PC-9 (cell line): ENCODE measurements around the gene IRAK2. TPM values are rescaled to one million over a fixed set of nuclear protein-coding genes. Genes with fewer than 3 reads are reported as not detected.

ENCODE experiments used
- BruUV-seq: library from RNA; stranded (reverse); fragments of 400-500 nt; replicated peaks from 2 replicates; lab custom pipeline; 2021; lab: Mats Ljungman, UMichigan
- CTCF ChIA-PET: fragments of 300-600 bp; sonication (Branson Sonifier 250); formaldehyde crosslinking; loops from one replicate; lab custom pipeline; 2022; ENCODE audit warnings: antibody characterized with exemption; lab: Charles Lee
- POLR2A ChIA-PET: fragments of 300-600 bp; sonication (Branson Sonifier 250); formaldehyde crosslinking; loops from one replicate; lab custom pipeline; 2022; ENCODE audit warnings: antibody characterized with exemption; ENCODE audit not compliant: unreplicated experiment; lab: Charles Lee
- DNase-seq, 2 experiments: peaks; one replicate each; pipeline versions ENCODE4 v3.0.0 to v3.0.0-alpha.2; 2015 to 2022; ENCODE audit warnings: mixed read lengths in 1 of 2
- H2AFZ ChIP-seq: fragments of 200-600 bp; sonication (generic); 2 replicates; pipeline ENCODE4 v1.8.1; 2017; ENCODE audit warnings: antibody characterized with exemption
- H3F3A ChIP-seq: fragments of 200-600 bp; sonication (generic); 2 replicates; pipeline ENCODE4 v1.8.1; 2017; ENCODE audit warnings: antibody characterized with exemption, mild to moderate bottlenecking, low read depth; ENCODE audit not compliant: insufficient read depth
- H3K27ac ChIP-seq: fragments of 200-600 bp; sonication (generic); 2 replicates; pipeline ENCODE4 v1.6.1; 2016; ENCODE audit warnings: mixed run types
- H3K27me3 ChIP-seq: fragments of 200-600 bp; sonication (generic); 2 replicates; pipeline ENCODE4 v1.6.1; 2016; ENCODE audit warnings: low read depth, mixed run types; ENCODE audit not compliant: insufficient read depth
- H3K36me3 ChIP-seq: fragments of 200-600 bp; sonication (generic); 2 replicates; pipeline ENCODE4 v1.6.1; 2016; ENCODE audit warnings: low read depth, mixed run types
- H3K4me1 ChIP-seq: fragments of 200-600 bp; sonication (generic); replicated peaks from 2 replicates; pipeline ENCODE4 v1.6.1; 2016; ENCODE audit warnings: mixed run types; ENCODE audit not compliant: insufficient read depth
- H3K4me2 ChIP-seq: fragments of 200-600 bp; sonication (generic); 2 replicates; pipeline ENCODE4 v1.6.1; 2017; ENCODE audit warnings: mixed run types
- H3K4me3 ChIP-seq: fragments of 200-600 bp; sonication (generic); 2 replicates; pipeline ENCODE4 v1.6.1; 2016; ENCODE audit warnings: mixed run types
- H3K79me2 ChIP-seq: fragments of 200-600 bp; sonication (generic); 2 replicates; pipeline ENCODE4 v1.6.1; 2017; ENCODE audit warnings: low read depth, mixed run types
- H3K9me2 ChIP-seq: fragments of 200-600 bp; sonication (generic); 2 replicates; pipeline ENCODE4 v1.8.1; 2017; ENCODE audit warnings: mild to moderate bottlenecking; ENCODE audit not compliant: insufficient read depth
- H3K9me3 ChIP-seq: fragments of 200-600 bp; sonication (generic); 2 replicates; pipeline ENCODE4 v1.8.1; 2016; ENCODE audit warnings: low read depth; ENCODE audit not compliant: insufficient read depth
- H4K20me1 ChIP-seq: fragments of 200-600 bp; sonication (generic); 2 replicates; pipeline ENCODE4 v1.8.1; 2017; ENCODE audit not compliant: insufficient read depth
- CTCF ChIP-seq: fragments of 200-600 bp; sonication (generic); conservative IDR thresholded peaks from 2 replicates; pipeline ENCODE4 v1.6.1; 2017; ENCODE audit warnings: mixed run types, antibody characterized with exemption, mild to moderate bottlenecking, moderate library complexity
- EZH2 ChIP-seq: fragments of 200-600 bp; sonication (generic); IDR thresholded peaks from 2 replicates; pipeline ENCODE4 v1.8.0; 2017; ENCODE audit warnings: antibody characterized with exemption, low read depth
- intact Hi-C: fragments of 100-400 bp; cut with micrococcal nuclease; formaldehyde crosslinking; loops from one replicate; pipeline ENCODE4 v1.10.0; 2022; ENCODE audit not compliant: unreplicated experiment
- total RNA-seq: library from RNA; stranded (reverse); gene quantifications from 2 replicates; pipeline ENCODE4 v1.2.3, GENCODE V29; 2021

The IRAK2 gene
- total RNA-seq, 1 experiment from 2014 or later, result 2.7 TPM

DNA sequence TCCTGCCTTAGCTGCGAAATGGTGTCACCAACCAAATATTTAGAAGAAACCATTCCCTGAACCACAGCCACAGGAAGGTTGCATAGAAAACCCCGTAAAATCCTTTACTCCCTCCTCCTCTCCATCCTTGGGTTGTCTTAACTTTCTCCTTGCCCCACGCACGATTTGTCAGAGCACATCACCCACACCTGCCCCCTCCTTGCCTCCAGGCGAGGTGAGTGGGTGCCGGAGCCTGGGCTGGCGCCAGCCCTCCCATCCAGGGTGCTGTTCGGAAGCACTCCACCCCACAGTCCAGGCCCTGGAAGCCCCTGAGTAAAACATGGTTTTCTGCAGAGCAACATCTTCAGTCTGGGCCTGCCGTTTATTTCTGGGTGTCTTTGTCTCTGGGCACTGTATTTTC, 124.4 kb downstream of the IRAK2 start:
- TF ChIP-seq CTCF (no peak), EZH2 (no peak)
- H3F3A ChIP-seq, result no peaks in the 10 kb centered on the region; the same call in 1 of the 2 replicates
- no peak overlapping the region for H3K4me3 ChIP-seq
- H3K79me2 ChIP-seq, result no peaks in the 10 kb centered on the region
- POLR2A ChIA-PET, result no interaction called here
- no peak for DNase-seq
- H3K4me1 ChIP-seq, result no peaks in the 10 kb centered on the region
- no peaks in the 10 kb centered on the region for H3K9me2 ChIP-seq
- no peak overlapping the region for H3K27ac ChIP-seq
- no peaks in the 10 kb centered on the region for H3K36me3 ChIP-seq
- CTCF ChIA-PET, result no interaction called here
- H2AFZ ChIP-seq, result no peak overlapping the region
- BruUV-seq, result no TSS peak
- H3K27me3 ChIP-seq, result no peaks in the 10 kb centered on the region
- intact Hi-C loops, result no loop called here
- H3K9me3 ChIP-seq, result no peaks in the 10 kb centered on the region
- H3K4me2 ChIP-seq, result no peak overlapping the region
- H4K20me1 ChIP-seq, result no peaks in the 10 kb centered on the region

DNA sequence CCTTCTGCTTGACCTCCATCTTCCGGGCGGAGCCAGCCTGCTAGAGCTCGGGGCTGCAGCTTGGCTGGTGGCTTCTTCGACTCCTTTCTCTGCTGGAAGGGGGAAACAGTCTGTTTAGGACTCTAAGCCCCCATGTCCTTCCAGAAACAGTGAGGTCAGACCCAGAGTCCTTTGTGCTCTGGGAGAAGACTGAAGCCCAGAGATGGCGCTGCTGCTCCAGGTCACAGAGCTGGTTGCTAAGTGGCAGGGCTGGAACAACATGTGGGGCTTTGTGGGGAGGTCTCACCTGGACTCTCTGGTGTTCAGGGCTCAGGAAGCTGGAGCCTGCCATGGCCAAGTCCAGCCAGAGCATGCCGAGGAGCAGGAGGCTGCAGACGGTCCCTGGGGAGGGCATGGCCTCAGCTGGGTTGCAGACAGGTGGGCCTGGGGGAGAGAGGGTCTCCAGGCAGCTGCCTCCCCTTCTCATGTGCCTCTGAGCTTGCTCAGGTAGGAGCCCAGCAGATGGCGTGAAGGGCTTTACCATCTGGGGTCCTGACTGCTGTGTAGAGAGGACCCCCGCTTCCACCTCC, 125.2 kb downstream of the IRAK2 start:
- POLR2A ChIA-PET, result no interaction called here
- no peak overlapping the region for H2AFZ ChIP-seq
- intact Hi-C loops, result no loop called here
- no peaks in the 10 kb centered on the region for H3K27me3 ChIP-seq
- TF ChIP-seq EZH2 (no peak), CTCF (no peak)
- H3K4me1 ChIP-seq, result no peaks in the 10 kb centered on the region
- no peaks in the 10 kb centered on the region for H3K9me3 ChIP-seq
- DNase-seq, result no peak
- H4K20me1 ChIP-seq, result no peaks in the 10 kb centered on the region
- no peak overlapping the region for H3K4me3 ChIP-seq
- H3K27ac ChIP-seq, result no peak overlapping the region
- no peaks in the 10 kb centered on the region for H3K9me2 ChIP-seq
- BruUV-seq, result no TSS peak
- peaks cover 3% of the 10 kb centered on the region; the same call in 1 of the 2 replicates for H3F3A ChIP-seq
- H3K4me2 ChIP-seq, result no peak overlapping the region
- no peaks in the 10 kb centered on the region for H3K79me2 ChIP-seq
- CTCF ChIA-PET, result no interaction called here
- no peaks in the 10 kb centered on the region; the same call in 1 of the 2 replicates for H3K36me3 ChIP-seq

DNA sequence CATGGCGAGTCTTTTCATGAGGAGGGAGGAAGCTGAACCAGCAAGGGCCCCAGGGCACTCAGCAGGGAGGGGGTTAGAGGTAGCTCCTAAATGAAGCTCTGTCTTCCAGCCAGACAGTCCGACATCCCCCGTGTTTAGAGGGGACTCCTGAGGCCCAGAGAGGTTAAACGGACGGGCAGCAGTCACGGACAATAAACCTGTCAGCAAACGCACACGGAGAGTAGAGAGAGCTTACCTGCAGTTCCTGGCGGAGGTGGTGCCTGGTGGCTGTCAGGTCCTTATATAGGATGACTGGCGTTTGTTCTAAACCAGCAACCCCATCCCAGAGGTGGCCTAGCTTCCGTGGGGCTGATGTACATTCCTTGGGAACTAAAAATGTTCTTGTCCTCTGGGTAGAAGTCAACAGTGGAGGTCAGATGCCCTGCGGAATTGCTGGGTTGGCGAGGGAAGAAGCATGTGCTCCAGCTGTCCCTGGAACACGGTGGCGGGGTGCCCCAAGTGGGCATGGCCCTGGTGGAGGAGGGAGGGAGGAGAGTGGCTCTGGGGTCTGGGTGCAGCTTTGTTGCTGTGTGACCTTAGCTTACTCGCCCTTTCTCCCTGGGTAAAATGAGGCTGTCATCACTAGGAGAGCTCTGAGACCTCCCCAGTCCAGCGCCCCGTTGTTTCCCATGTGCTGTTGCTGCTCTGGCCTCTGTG, 125.9 kb downstream of the IRAK2 start:
- TF ChIP-seq EZH2, result no peak
- no peak for TF ChIP-seq CTCF
- Histone ChIP-seq H3K79me2 (no peaks in the 10 kb centered on the region), H2AFZ (no peak overlapping the region), H3K4me1 (no peaks in the 10 kb centered on the region), H3K27me3 (no peaks in the 10 kb centered on the region), H4K20me1 (no peaks in the 10 kb centered on the region), H3F3A (peaks cover 3% of the 10 kb centered on the region; the same call in 1 of the 2 replicates), H3K27ac (no peak overlapping the region), H3K9me2 (no peaks in the 10 kb centered on the region), H3K9me3 (no peaks in the 10 kb centered on the region), H3K36me3 (peaks cover 3% of the 10 kb centered on the region; the same call in 1 of the 2 replicates), H3K4me2 (no peak overlapping the region), H3K4me3 (no peak overlapping the region)
- BruUV-seq, result no TSS peak
- POLR2A ChIA-PET, result no interaction called here
- CTCF ChIA-PET, result no interaction called here
- intact Hi-C loops, result no loop called here
- DNase-seq, result no peak
